Neural progenitor cell (in vitro differentiated cells): ENCODE measurements around the gene TEX10. TPM values are rescaled to one million over a fixed set of nuclear protein-coding genes. Genes with fewer than 3 reads are reported as not detected.

Experiments
- DNase-seq: peaks from one replicate; pipeline ENCODE4 v3.0.0-alpha.2; 2016; ENCODE audit warnings: low spot score
- H2AFZ ChIP-seq: fragments of 200-600 bp; sonication (generic); replicated peaks from 2 replicates; pipeline ENCODE4 v1.6.1; 2016; ENCODE audit warnings: antibody characterized with exemption
- H3F3A ChIP-seq: fragments of 200-600 bp; sonication (generic); 2 replicates; pipeline ENCODE4 v1.6.1; 2016; ENCODE audit warnings: antibody characterized with exemption, low read depth
- H3K27ac ChIP-seq: fragments of 200-600 bp; sonication (generic); 2 replicates; pipeline ENCODE4 v1.5.1; 2016; ENCODE audit warnings: mild to moderate bottlenecking
- H3K27me3 ChIP-seq: fragments of 200-600 bp; sonication (generic); 2 replicates; pipeline ENCODE4 v1.6.1; 2016; ENCODE audit warnings: mild to moderate bottlenecking, moderate library complexity
- H3K36me3 ChIP-seq: fragments of 200-600 bp; sonication (generic); 2 replicates; pipeline ENCODE4 v1.5.1; 2016
- H3K4me1 ChIP-seq: fragments of 200-600 bp; sonication (generic); 2 replicates; pipeline ENCODE4 v1.6.1; 2016; ENCODE audit warnings: mixed run types
- H3K4me2 ChIP-seq: fragments of 200-600 bp; sonication (generic); 2 replicates; pipeline ENCODE4 v1.6.1; 2016
- H3K4me3 ChIP-seq: fragments of 200-600 bp; sonication (generic); 2 replicates; pipeline ENCODE4 v1.5.1; 2016
- H3K79me2 ChIP-seq: fragments of 200-600 bp; sonication (generic); 2 replicates; pipeline ENCODE4 v1.6.1; 2016; ENCODE audit warnings: low read depth
- H3K9ac ChIP-seq: fragments of 200-600 bp; sonication (generic); 2 replicates; pipeline ENCODE4 v1.6.1; 2016
- H3K9me3 ChIP-seq: fragments of 200-600 bp; sonication (generic); 2 replicates; pipeline ENCODE4 v1.5.1; 2016; ENCODE audit warnings: low read depth
- H4K20me1 ChIP-seq: fragments of 200-600 bp; sonication (generic); 2 replicates; pipeline ENCODE4 v1.6.1; 2016; ENCODE audit warnings: low read depth
- H3K27ac Mint-ChIP-seq: 3 replicates; pipeline ENCODE4 v1.8.0; 2021; ENCODE audit warnings: mixed read lengths
- H3K27me3 Mint-ChIP-seq: 2 replicates; pipeline ENCODE4 v1.8.0; 2022; ENCODE audit warnings: low read depth, mild to moderate bottlenecking, inconsistent platforms, moderate library complexity, mixed read lengths; ENCODE audit not compliant: insufficient read depth
- H3K36me3 Mint-ChIP-seq: 3 replicates; pipeline ENCODE4 v1.8.0; 2021; ENCODE audit warnings: mixed read lengths
- H3K4me1 Mint-ChIP-seq: 3 replicates; pipeline ENCODE4 v1.8.0; 2021; ENCODE audit warnings: mixed read lengths
- H3K4me3 Mint-ChIP-seq: 3 replicates; pipeline ENCODE4 v1.8.0; 2021; ENCODE audit warnings: mild to moderate bottlenecking, moderate library complexity, mixed read lengths
- H3K9me3 Mint-ChIP-seq: 3 replicates; pipeline ENCODE4 v1.8.0; 2020; ENCODE audit warnings: mixed read lengths
- EZH2 ChIP-seq: fragments of 200-600 bp; sonication (generic); IDR thresholded peaks from 2 replicates; pipeline ENCODE4 v1.6.1; 2017; ENCODE audit warnings: antibody characterized with exemption, mild to moderate bottlenecking, moderate library complexity
- EZH2phosphoT487 ChIP-seq: fragments of 200-600 bp; sonication (generic); IDR thresholded peaks from 2 replicates; pipeline ENCODE4 v1.6.1; 2017; ENCODE audit warnings: antibody characterized with exemption
- total RNA-seq: library from RNA; depleted of rRNA; stranded (reverse); fragments of >200 nt; gene quantifications from 2 replicates; pipeline ENCODE4 v1.2.3, GENCODE V29; 2015; ENCODE audit warnings: low replicate concordance
- TF ChIP-seq, protein P1 (sequence below): fragments of 200-600 bp; sonication (generic); IDR thresholded peaks from 2 replicates; pipeline ENCODE4 v1.5.1; 2017; ENCODE audit warnings: antibody characterized with exemption, mild to moderate bottlenecking

Gene TEX10
- total RNA-seq, 1 donor from 2014 or later: 71.8 TPM

DNA sequence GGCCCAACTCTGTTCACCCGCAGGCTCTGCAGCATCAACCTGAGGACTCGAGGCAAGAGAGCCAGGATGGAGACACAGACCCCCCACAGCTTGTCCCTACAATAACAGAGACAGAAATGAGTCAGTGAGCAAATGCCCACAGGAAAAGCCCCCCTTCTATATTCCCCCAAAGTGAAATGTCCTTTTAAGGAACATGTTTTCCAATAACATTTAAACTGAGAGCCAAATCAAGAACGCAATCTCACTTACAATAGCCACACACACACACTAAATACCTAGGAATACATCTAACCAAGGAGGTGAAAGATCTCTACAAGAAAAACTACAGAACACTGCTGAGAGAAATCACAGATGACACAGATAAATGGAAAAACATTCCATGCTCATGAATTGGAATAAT is 49.0 kb downstream of the TEX10 start:
- H3K4me3 ChIP-seq: no peak overlapping the region
- Mint-ChIP-seq H3K9me3 (peaks cover 5% of the 10 kb centered on the region), H3K27me3 (peaks cover 4% of the 10 kb centered on the region), H3K27ac (peak overlapping the region; percentile 47), H3K36me3 (peaks cover 72% of the 10 kb centered on the region), H3K4me1 (peaks cover 6% of the 10 kb centered on the region), H3K4me3 (no peak overlapping the region)
- TF ChIP-seq, protein P1, sequence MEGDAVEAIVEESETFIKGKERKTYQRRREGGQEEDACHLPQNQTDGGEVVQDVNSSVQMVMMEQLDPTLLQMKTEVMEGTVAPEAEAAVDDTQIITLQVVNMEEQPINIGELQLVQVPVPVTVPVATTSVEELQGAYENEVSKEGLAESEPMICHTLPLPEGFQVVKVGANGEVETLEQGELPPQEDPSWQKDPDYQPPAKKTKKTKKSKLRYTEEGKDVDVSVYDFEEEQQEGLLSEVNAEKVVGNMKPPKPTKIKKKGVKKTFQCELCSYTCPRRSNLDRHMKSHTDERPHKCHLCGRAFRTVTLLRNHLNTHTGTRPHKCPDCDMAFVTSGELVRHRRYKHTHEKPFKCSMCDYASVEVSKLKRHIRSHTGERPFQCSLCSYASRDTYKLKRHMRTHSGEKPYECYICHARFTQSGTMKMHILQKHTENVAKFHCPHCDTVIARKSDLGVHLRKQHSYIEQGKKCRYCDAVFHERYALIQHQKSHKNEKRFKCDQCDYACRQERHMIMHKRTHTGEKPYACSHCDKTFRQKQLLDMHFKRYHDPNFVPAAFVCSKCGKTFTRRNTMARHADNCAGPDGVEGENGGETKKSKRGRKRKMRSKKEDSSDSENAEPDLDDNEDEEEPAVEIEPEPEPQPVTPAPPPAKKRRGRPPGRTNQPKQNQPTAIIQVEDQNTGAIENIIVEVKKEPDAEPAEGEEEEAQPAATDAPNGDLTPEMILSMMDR: no peak
- TF ChIP-seq EZH2: no peak
- TF ChIP-seq EZH2phosphoT487: no peak
- no peak overlapping the region for H3K9ac ChIP-seq
- H4K20me1 ChIP-seq: peaks cover 5% of the 10 kb centered on the region
- peaks cover 54% of the 10 kb centered on the region for H3K79me2 ChIP-seq
- no peak overlapping the region for H3K27ac ChIP-seq
- H3K4me1 ChIP-seq: no peaks in the 10 kb centered on the region
- no peaks in the 10 kb centered on the region for H3F3A ChIP-seq
- H3K9me3 ChIP-seq: peaks cover 5% of the 10 kb centered on the region
- no peaks in the 10 kb centered on the region for H3K27me3 ChIP-seq
- H3K36me3 ChIP-seq: peaks cover 39% of the 10 kb centered on the region
- no peak overlapping the region for H3K4me2 ChIP-seq
- no peak overlapping the region for H2AFZ ChIP-seq
- no peak for DNase-seq

GRCh38 chr9:100298378-100298777 is 54.4 kb downstream of the TEX10 start:
- Mint-ChIP-seq H3K27me3 (peaks cover 2% of the 10 kb centered on the region), H3K36me3 (peaks cover 49% of the 10 kb centered on the region), H3K4me3 (no peak overlapping the region), H3K27ac (peak overlapping the region; percentile 74), H3K9me3 (no peaks in the 10 kb centered on the region), H3K4me1 (peaks cover 20% of the 10 kb centered on the region)
- no peak for DNase-seq
- H3K4me1 ChIP-seq: no peaks in the 10 kb centered on the region
- no peak overlapping the region for H3K4me3 ChIP-seq
- peaks cover 9% of the 10 kb centered on the region for H3K36me3 ChIP-seq
- peaks cover under 1% of the 10 kb centered on the region for H3K79me2 ChIP-seq
- H3K27me3 ChIP-seq: no peaks in the 10 kb centered on the region
- H3K9me3 ChIP-seq: no peaks in the 10 kb centered on the region
- H2AFZ ChIP-seq: no peak overlapping the region
- no peak overlapping the region for H3K4me2 ChIP-seq
- no peak overlapping the region for H3K27ac ChIP-seq
- no peak for TF ChIP-seq EZH2phosphoT487
- H4K20me1 ChIP-seq: peaks cover 13% of the 10 kb centered on the region
- H3K9ac ChIP-seq: no peak overlapping the region
- H3F3A ChIP-seq: no peaks in the 10 kb centered on the region

DNA sequence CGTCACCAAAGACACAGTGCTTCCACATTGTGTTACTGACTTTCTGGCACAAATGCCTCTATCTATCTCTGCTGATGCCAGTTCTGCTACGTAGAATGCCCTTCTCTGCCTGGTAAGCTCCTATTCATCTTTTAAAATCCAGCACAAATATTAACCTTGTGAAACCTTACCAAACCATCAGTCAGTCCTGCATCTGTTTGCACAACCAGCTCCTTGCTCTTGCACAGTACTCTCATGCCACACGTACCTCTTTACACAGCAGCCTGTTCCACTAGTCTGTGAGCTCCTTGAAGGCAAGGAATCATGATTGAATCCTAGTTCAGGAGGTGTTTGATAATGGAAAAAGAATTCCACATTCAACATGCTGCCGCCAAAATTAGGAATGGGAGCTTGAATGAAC is 56.3 kb downstream of the TEX10 start:
- no peak overlapping the region for H3K4me2 ChIP-seq
- no peak overlapping the region for H2AFZ ChIP-seq
- no peaks in the 10 kb centered on the region for H3K27me3 ChIP-seq
- H3F3A ChIP-seq: no peaks in the 10 kb centered on the region
- H3K27ac Mint-ChIP-seq: peak overlapping the region; percentile 77
- H3K36me3 ChIP-seq: peaks cover 12% of the 10 kb centered on the region
- H3K27me3 Mint-ChIP-seq: no peaks in the 10 kb centered on the region
- peaks cover 20% of the 10 kb centered on the region for H3K4me1 Mint-ChIP-seq
- H3K4me3 ChIP-seq: no peak overlapping the region
- H3K27ac ChIP-seq: no peak overlapping the region
- TF ChIP-seq EZH2phosphoT487: no peak
- TF ChIP-seq, protein P1: no peak
- no peak for TF ChIP-seq EZH2
- H3K9me3 ChIP-seq: no peaks in the 10 kb centered on the region
- peaks cover 54% of the 10 kb centered on the region for H3K36me3 Mint-ChIP-seq
- no peak for DNase-seq
- H3K9me3 Mint-ChIP-seq: no peaks in the 10 kb centered on the region
- no peaks in the 10 kb centered on the region for H3K79me2 ChIP-seq
- no peak overlapping the region for H3K4me3 Mint-ChIP-seq
- H3K9ac ChIP-seq: no peak overlapping the region
- no peaks in the 10 kb centered on the region for H3K4me1 ChIP-seq
- H4K20me1 ChIP-seq: peaks cover 13% of the 10 kb centered on the region

- Histone ChIP-seq H3K4me1 (no peaks in the 10 kb centered on the region), H3K79me2 (no peaks in the 10 kb centered on the region), H3K9ac (no peak overlapping the region), H3K27ac (no peak overlapping the region), H2AFZ (no peak overlapping the region), H3K4me2 (no peak overlapping the region), H3F3A (no peaks in the 10 kb centered on the region), H3K9me3 (no peaks in the 10 kb centered on the region), H3K27me3 (no peaks in the 10 kb centered on the region), H3K4me3 (no peak overlapping the region), H4K20me1 (peaks cover 13% of the 10 kb centered on the region), H3K36me3 (peaks cover 14% of the 10 kb centered on the region)
- H3K9me3 Mint-ChIP-seq: no peaks in the 10 kb centered on the region
- H3K4me3 Mint-ChIP-seq: no peak overlapping the region
- H3K27ac Mint-ChIP-seq: no peak overlapping the region
- no peaks in the 10 kb centered on the region for H3K27me3 Mint-ChIP-seq
- TF ChIP-seq, protein P1: no peak
- TF ChIP-seq EZH2phosphoT487 (no peak), EZH2 (no peak)
- DNase-seq: no peak
- H3K4me1 Mint-ChIP-seq: peaks cover 20% of the 10 kb centered on the region
- H3K36me3 Mint-ChIP-seq: peaks cover 50% of the 10 kb centered on the region
Measured at GRCh38 chr9:100295240-100295639, 57.5 kb downstream of the TEX10 start.
